ENCODE data around the gene NPLOC4. TPM values are rescaled to one million over a fixed set of nuclear protein-coding genes. Genes with fewer than 3 reads are reported as not detected.

The NPLOC4 gene
- total and polyA plus RNA-seq, 9 of the 15 experiments (the other 6 are each of a cell fraction or from before 2014, with no cell fraction given) = 1.5 to 116 (median 64.5) TPM

DNA sequence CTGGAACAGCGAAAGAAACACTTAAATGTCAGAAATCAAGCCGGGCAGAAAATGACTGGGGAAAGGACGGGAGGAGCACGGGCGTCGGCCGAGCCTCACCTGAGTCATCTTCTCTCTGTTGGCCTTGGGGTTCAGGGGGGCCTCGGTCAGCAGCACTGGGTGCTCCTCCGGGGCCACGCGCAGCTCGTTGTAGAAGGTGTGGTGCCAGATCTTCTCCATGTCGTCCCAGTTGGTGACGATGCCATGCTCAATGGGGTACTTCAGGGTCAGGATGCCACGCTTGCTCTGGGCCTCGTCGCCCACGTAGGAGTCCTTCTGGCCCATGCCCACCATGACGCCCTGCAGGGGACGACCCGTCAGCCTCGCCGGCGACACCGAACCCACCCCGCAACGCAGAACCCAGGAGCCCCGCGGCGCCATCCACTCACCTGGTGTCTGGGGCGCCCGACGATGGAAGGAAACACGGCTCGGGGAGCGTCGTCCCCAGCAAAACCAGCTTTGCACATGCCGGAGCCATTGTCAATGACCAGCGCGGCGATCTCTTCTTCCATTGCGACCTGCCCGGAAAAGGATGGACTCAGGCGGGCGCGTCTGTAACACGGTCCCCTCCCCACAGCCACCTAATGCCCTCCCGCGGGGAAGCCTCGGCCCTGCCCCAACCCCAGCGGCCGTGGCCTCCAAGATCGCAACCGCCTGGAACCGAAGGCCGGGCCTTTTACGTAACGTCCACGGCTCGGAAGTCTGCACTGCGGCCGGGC lies 124.9 kb downstream of the NPLOC4 start (continued):
- TF ChIP-seq, protein P1, sequence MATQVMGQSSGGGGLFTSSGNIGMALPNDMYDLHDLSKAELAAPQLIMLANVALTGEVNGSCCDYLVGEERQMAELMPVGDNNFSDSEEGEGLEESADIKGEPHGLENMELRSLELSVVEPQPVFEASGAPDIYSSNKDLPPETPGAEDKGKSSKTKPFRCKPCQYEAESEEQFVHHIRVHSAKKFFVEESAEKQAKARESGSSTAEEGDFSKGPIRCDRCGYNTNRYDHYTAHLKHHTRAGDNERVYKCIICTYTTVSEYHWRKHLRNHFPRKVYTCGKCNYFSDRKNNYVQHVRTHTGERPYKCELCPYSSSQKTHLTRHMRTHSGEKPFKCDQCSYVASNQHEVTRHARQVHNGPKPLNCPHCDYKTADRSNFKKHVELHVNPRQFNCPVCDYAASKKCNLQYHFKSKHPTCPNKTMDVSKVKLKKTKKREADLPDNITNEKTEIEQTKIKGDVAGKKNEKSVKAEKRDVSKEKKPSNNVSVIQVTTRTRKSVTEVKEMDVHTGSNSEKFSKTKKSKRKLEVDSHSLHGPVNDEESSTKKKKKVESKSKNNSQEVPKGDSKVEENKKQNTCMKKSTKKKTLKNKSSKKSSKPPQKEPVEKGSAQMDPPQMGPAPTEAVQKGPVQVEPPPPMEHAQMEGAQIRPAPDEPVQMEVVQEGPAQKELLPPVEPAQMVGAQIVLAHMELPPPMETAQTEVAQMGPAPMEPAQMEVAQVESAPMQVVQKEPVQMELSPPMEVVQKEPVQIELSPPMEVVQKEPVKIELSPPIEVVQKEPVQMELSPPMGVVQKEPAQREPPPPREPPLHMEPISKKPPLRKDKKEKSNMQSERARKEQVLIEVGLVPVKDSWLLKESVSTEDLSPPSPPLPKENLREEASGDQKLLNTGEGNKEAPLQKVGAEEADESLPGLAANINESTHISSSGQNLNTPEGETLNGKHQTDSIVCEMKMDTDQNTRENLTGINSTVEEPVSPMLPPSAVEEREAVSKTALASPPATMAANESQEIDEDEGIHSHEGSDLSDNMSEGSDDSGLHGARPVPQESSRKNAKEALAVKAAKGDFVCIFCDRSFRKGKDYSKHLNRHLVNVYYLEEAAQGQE (IDR thresholded peaks at IDR 0.05; ENCODE audit: borderline replicate concordance) = no peak
- TF ChIP-seq, protein P1 (CRISPR knock-in tag; IDR thresholded peaks at IDR 0.05; ENCODE audit: low read depth) = no peak
- TF ChIP-seq NFYB (IDR thresholded peaks at IDR 0.05; ENCODE audit: extremely low read depth, insufficient read length) (no peak), KDM2B (CRISPR knock-in tag; IDR thresholded peaks at IDR 0.05) (no peak), RBBP5 (IDR thresholded peaks at IDR 0.05; ENCODE audit: borderline replicate concordance, insufficient read depth, low read length, poor library complexity, severe bottlenecking) (peak; percentile 46), ZNF766 (CRISPR knock-in tag; conservative IDR thresholded peaks at IDR 0.05) (no peak), DACH1 (IDR thresholded peaks at IDR 0.05; ENCODE audit: partially characterized antibody) (no peak), YY1 (IDR thresholded peaks at IDR 0.05; ENCODE audit: borderline replicate concordance in 1 of 3, control insufficient read depth in 1 of 3, extremely low read depth in 1 of 3, insufficient read depth in 3 of 3, insufficient read length in 1 of 3, insufficient replicate concordance in 2 of 3, low read depth in 1 of 3, low read length in 2 of 3) (peak in 1 of 3 experiments; percentile 19), ZNF445 (CRISPR knock-in tag; IDR thresholded peaks at IDR 0.05; ENCODE audit: low read depth) (no peak), PRPF4 (IDR thresholded peaks at IDR 0.05; ENCODE audit: insufficient read depth, low read depth, low read length, poor library complexity, severe bottlenecking) (peak; percentile 91)
- TF ChIP-seq, protein P2, sequence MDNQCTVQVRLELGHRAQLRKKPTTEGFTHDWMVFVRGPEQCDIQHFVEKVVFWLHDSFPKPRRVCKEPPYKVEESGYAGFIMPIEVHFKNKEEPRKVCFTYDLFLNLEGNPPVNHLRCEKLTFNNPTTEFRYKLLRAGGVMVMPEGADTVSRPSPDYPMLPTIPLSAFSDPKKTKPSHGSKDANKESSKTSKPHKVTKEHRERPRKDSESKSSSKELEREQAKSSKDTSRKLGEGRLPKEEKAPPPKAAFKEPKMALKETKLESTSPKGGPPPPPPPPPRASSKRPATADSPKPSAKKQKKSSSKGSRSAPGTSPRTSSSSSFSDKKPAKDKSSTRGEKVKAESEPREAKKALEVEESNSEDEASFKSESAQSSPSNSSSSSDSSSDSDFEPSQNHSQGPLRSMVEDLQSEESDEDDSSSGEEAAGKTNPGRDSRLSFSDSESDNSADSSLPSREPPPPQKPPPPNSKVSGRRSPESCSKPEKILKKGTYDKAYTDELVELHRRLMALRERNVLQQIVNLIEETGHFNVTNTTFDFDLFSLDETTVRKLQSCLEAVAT (IDR thresholded peaks at IDR 0.05) = peak; percentile 75 to 80; a peak in 1 of 4 replicates
- TF ChIP-seq, protein P3, sequence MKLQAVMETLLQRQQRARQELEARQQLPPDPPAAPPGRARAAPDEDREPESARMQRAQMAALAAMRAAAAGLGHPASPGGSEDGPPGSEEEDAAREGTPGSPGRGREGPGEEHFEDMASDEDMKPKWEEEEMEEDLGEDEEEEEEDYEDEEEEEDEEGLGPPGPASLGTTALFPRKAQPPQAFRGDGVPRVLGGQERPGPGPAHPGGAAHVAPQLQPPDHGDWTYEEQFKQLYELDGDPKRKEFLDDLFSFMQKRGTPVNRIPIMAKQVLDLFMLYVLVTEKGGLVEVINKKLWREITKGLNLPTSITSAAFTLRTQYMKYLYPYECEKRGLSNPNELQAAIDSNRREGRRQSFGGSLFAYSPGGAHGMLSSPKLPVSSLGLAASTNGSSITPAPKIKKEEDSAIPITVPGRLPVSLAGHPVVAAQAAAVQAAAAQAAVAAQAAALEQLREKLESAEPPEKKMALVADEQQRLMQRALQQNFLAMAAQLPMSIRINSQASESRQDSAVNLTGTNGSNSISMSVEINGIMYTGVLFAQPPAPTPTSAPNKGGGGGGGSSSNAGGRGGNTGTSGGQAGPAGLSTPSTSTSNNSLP (IDR thresholded peaks at IDR 0.05; ENCODE audit: borderline replicate concordance, low read depth, low read length) = no peak

Measured in K562 (cell line).